ENCODE results near the gene LTBP4.

DNA sequence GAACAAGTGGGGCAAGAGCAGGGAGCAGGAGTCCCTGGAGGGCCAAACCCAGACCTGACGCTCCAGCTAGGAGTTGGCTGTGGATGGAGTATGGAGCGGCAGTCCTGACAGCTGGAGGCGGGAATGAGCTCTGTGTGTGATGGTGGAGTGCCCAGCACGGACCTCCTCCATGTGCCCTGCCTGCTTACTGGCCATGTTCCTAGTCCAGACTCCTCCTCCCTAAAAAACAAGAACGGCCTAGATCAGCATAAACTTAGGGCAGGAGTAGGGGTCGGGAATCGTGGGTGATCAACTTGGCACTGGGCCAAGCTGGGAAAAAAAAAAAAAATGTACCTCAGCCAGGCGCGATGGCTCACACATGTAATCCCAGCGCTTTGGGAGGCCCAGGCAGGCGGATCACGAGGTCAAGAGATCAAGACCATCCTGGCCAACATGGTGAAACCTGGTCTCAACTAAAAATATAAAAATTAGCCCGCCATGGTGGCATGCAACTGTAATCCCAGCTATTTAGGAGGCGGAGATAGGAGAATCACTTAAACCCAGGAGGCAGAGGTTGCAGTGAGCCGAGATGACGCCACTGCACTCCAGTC is 29.5 kb downstream of the LTBP4 start:
- TF ChIP-seq, protein P1, sequence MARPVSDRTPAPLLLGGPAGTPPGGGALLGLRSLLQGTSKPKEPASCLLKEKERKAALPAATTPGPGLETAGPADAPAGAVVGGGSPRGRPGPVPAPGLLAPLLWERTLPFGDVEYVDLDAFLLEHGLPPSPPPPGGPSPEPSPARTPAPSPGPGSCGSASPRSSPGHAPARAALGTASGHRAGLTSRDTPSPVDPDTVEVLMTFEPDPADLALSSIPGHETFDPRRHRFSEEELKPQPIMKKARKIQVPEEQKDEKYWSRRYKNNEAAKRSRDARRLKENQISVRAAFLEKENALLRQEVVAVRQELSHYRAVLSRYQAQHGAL (CRISPR knock-in tag; IDR thresholded peaks at IDR 0.05; ENCODE audit: not compliant biosample characterization): no peak
- TF ChIP-seq HNRNPLL (IDR thresholded peaks at IDR 0.05; ENCODE audit: low read depth, low read length, poor library complexity, severe bottlenecking): no peak
- TF ChIP-seq CEBPB (IDR thresholded peaks at IDR 0.05; ENCODE audit: borderline replicate concordance, low read depth, low read length): no peak
- TF ChIP-seq SMYD3 (CRISPR knock-in tag; IDR thresholded peaks at IDR 0.05): no peak
- no peak for TF ChIP-seq U2AF1 (optimal IDR thresholded peaks at IDR 0.05; ENCODE audit: low read depth, low read length)
- TF ChIP-seq, protein P2, sequence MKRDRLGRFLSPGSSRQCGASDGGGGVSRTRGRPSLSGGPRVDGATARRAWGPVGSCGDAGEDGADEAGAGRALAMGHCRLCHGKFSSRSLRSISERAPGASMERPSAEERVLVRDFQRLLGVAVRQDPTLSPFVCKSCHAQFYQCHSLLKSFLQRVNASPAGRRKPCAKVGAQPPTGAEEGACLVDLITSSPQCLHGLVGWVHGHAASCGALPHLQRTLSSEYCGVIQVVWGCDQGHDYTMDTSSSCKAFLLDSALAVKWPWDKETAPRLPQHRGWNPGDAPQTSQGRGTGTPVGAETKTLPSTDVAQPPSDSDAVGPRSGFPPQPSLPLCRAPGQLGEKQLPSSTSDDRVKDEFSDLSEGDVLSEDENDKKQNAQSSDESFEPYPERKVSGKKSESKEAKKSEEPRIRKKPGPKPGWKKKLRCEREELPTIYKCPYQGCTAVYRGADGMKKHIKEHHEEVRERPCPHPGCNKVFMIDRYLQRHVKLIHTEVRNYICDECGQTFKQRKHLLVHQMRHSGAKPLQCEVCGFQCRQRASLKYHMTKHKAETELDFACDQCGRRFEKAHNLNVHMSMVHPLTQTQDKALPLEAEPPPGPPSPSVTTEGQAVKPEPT (CRISPR knock-in tag; IDR thresholded peaks at IDR 0.05; ENCODE audit: low read depth): no peak
- no peak for TF ChIP-seq ETV6 (CRISPR knock-in tag; conservative IDR thresholded peaks at IDR 0.05)
- no peak for TF ChIP-seq TCF12 (IDR thresholded peaks at IDR 0.05)
- no peak for TF ChIP-seq TCF12 (CRISPR knock-in tag; IDR thresholded peaks at IDR 0.05)
- no peak for TF ChIP-seq MYC (CRISPR knock-in tag; IDR thresholded peaks at IDR 0.05; ENCODE audit: borderline replicate concordance)
- TF ChIP-seq, protein P3, sequence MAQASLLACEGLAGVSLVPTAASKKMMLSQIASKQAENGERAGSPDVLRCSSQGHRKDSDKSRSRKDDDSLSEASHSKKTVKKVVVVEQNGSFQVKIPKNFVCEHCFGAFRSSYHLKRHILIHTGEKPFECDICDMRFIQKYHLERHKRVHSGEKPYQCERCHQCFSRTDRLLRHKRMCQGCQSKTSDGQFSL (CRISPR knock-in tag; IDR thresholded peaks at IDR 0.05): no peak

All from HepG2 (cell line).